Activated CD4-positive, alpha-beta T cell treated with anti-CD3 and anti-CD28 coated beads, Interleukin-2, amount 50 U/mL, for 4 hours (primary cell): ENCODE data around the gene SLC35F3.

ENCODE experiments used
- DNase-seq, 2 experiments: peaks; one replicate each; pipeline ENCODE4 v3.0.0-alpha.2; 2020

The SLC35F3 gene

GRCh38 chr1:234047123-234047522, 142.6 kb downstream of the SLC35F3 start:
- DNase-seq = no peak

DNA sequence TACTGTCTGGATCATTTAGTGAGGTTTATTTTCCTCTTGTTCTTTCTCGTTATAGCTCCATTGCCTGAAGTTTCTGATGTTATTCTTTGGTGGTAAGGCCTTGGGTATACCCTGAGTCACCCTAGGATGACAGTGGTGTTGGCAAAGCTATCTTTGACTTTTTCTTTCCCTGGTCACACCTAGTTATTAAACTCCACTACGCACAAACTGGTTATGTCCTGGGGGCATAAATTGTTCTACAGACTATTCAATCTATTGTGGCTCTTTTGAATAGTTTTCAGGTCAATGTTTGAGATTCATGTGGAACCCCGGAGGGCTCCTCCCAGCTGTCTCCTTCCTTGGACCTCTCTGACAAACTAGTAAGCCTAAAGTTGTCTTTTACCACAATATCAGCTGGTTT, 157.7 kb downstream of the SLC35F3 start:
- DNase-seq = no peak

GRCh38 chr1:234065794-234066447, 161.4 kb downstream of the SLC35F3 start:
- DNase-seq = peak; percentile 57 to 61

DNA sequence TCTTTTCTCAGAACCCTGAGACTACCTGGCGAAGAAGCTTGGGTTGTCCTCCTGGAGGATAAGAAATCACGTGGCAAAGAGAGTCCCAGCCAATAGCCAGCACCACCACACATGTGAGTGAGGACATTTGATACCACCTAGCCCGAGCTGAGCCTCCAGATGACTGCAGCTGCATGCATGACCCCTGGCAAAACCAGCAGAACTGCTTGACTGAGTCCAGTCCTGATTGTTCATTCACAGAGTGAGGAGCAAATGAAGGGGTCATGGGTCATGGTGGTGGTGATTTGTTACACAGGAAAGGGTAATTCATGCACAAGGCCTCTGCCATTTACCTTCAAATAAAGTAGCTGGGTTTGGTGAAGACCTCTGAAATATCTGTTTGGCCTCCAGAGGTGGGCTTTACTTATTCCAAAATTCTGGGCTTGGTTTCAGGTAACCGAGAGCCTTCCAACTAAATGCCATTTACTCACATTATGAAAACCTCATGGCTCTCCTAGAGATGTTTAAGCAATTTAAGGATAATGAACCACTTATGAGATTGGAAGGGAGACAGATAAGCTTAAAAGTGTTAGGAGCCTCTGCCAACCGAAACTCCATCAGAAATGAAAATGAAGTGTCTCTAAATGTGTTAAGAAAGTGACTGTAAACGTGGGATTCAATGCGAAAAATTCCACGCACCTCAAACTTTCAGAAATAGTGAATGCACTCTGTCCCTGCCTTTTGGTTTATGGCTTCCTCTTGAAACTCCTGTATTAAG, 163.3 kb downstream of the SLC35F3 start:
- no peak for DNase-seq

DNA sequence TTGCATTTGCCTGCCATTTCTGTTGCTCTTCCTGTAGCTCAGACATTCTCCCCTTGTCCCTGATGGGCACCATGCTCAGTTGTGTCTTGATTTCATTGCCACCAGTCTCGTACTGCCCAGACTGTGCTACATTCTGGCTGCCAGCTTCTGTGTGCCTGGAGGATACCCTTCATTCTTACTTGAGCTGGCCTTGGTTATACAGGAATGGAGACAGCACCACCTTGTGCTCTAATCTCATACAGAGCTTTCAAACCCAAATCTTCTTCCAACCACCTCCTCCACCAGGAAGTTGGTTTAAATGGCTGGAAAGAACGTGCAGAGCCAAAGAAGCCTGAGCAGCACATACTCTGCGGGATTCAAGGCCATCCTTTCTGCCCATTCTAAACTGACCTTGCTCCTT, 165.3 kb downstream of the SLC35F3 start:
- no peak for DNase-seq

DNA sequence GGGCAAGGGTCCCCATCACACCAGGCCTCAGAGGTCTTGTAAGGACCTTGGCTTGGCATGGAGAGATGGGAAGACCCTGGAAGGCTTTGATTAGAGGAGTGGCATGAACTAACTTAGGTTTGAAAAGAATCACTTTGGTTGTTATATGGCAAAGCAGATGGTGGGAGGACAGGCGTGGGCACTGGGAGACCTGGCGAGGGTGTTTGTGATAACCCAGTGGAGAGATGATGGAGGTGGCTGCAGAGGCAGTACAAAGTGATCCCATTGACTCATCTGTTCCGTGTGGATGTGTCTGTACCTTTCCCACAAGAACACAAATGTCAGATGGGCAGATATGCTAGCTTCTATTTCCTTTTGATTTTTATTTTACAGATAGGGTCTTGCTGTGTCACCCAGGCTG, 168.3 kb downstream of the SLC35F3 start:
- no peak for DNase-seq

GRCh38 chr1:234078143-234078542, 173.7 kb downstream of the SLC35F3 start:
- DNase-seq = no peak

- DNase-seq = no peak
Observed at GRCh38 chr1:234079896-234080295, 175.4 kb downstream of the SLC35F3 start.

DNA sequence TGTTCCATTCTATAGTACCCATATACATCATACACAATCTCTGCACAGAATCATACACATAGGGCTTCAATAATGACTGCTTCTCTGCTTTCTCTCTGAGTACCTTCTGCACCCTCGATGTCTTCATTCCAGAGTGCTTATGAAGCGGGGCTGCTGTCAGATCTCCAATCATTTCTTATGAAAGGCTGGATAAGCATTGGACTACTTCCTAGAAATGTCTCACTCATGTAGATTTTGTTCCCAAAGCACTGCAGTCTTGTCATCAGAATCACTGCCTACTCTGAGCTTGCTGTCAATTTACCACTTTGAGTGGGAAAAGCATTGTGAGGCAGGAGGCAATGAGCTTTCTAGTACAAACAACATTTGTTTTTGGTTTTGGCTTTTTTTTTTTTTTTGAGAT, 179.0 kb downstream of the SLC35F3 start:
- DNase-seq = no peak

GRCh38 chr1:234089396-234089795, 184.9 kb downstream of the SLC35F3 start:
- DNase-seq = no peak

DNA sequence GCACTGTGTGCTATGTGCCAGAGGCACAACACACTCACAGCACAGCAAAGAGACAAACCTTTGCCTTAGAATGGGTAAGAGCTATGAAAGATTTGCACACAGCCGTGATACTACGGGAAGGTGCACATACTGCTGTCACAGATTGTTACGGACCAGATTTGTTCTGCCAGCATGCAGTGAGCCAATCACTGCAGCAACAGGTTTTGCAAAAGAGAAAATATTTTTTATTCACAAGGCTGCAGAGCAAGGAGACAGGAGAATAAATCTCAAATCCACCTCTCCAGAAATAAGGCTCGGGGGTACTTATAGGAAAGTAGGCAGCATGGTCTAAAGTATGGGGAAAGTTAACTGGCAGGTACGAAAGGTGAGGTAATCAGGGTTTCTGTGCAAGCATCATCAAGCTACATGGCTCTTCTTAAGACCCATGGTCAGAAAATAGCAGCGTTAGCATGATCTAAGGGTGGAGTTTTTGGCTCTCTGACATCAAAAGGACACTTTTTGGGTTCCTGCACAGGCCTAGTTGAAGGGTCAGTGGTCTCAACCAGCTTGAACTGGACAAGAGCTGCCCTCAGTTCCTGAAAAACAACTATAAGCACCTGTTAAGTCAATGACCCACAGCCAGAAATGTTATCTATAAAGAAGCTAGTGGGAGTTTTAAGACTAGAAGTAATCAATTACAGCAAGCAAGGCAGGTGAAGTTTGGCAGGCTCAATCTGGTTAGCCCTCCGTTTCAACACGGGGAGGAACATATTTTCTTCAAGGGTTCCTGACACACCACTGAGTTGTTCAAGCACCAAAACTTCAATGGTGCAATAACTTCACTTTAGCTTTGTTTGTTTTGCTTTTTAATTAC, 186.0 kb downstream of the SLC35F3 start:
- no peak for DNase-seq

DNA sequence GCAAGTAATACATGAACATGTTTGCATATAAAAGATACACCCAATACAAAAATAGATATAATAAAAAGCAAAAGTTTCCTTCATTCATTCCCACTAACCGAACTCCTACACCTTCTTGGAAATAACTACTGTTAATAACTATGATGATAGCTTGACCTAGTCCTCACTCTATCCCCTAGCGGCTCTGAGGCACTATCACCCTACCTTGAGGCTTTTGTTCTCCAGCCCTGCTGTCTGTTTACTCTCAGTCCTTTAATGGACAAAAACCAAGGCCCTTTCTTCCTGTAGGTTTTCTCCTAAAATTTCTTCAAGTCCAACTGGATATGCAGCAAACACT, 186.6 kb downstream of the SLC35F3 start:
- no peak for DNase-seq

GRCh38 chr1:234091876-234092275, 187.4 kb downstream of the SLC35F3 start:
- DNase-seq = no peak

DNA sequence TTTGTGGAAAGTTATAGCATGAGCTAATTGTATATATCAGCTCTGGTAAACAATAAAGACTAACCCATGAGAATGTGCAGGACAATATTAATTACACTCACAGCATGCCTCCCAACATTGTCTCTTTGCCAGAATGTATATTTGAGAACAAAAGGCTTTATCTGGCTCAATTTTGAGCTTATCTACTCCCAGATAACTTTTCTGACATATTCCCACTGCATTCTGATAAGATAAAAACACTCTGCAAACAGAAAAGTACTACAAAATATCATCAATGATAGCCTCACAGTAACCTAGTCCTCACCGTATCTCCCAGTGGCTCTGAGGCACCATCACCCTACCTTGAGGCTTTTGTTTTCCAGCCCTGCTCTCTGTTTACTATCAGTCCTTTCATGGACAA, 188.6 kb downstream of the SLC35F3 start:
- no peak for DNase-seq

DNA sequence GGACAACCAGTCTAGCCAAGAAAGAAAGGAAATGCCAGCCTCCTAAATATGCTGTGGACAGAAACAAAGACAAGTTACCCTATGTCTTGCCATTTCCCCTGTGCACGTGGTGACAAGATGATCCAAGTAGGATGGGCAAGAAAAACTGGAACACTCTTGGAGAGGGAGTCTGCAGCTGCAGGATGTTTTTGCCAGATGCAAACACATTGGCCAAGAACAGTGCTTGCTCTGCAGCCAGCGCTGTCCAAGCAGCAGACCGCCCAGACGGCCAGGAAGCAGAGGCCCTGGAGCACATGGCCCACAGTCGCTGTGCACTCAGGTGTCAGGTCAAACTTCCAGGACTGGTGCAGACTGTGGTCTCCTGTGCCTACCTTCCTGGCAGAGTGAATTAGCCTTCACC, 189.3 kb downstream of the SLC35F3 start:
- DNase-seq = no peak

DNA sequence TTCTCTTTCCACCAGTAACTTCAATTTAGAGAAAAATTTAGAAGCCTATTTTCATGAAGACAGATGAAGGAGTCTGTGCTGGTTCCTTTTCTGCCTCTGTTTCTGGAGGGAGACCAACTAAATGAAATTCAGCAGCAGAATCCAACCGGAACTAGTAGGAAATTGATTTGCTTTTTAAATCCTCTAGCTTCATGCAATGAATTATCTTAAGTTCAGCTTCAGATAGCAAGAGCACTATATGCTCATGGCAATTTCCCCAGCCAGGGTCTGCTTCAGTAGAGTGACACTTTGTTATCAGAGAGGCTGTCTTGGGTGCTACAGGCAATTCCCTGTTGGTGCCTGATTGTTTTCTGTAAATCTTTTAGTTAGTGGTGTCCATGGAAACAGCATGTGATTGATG, 189.7 kb downstream of the SLC35F3 start:
- DNase-seq = no peak

- DNase-seq = no peak
Observed at GRCh38 chr1:234096161-234096770, 191.8 kb downstream of the SLC35F3 start.

- no peak for DNase-seq
Observed at GRCh38 chr1:234102583-234102982, 198.1 kb downstream of the SLC35F3 start.

DNA sequence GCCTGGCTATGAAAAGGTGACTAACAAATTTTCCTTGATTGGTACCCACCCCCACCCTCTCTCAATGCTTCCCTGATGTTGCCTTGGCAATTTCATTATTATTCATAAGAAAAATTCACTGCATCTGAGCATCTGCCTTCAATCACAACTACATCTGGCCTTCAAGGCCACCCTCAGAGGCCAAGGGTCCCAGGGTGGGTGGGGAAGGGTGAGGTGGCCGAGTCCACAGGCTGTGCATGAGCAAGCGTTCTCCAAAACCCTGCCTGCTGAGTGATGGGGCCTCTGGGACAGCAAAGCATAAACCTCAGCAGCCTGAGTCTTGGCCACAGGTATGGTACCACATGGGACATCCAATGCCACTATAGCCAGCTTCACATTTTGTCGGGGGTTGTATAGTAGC, 198.7 kb downstream of the SLC35F3 start:
- no peak for DNase-seq

GRCh38 chr1:234106032-234106431, 201.6 kb downstream of the SLC35F3 start:
- no peak for DNase-seq

DNA sequence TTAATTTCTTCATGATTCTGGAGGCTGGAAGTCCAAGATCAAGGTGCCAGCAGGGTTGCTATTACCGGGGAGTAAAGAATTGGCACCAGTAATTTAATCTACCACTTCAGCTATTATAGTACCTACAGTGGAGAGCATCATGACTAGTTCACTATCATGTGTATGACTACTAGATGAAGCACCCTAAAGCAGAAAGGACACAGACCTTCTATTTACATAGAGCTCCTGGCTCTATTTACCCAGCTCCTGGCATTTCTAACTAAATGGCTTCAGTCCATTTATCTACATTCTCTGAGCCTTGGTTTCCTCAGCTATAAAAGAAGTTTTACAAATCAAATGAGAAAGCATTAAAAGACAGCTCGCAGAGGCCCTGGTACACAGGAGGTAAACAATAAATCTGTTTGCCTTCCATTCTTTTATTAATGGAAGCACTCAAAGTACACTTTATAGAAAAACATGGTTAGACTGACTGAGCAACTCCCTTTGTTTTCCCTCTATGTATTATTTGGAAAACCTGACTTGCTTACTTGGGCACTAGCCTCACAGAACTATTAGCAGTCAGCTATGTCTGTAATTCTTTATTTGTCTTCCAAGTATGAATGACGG, 203.0 kb downstream of the SLC35F3 start:
- DNase-seq = no peak

- no peak for DNase-seq
Observed at GRCh38 chr1:234108921-234109320, 204.4 kb downstream of the SLC35F3 start.

DNA sequence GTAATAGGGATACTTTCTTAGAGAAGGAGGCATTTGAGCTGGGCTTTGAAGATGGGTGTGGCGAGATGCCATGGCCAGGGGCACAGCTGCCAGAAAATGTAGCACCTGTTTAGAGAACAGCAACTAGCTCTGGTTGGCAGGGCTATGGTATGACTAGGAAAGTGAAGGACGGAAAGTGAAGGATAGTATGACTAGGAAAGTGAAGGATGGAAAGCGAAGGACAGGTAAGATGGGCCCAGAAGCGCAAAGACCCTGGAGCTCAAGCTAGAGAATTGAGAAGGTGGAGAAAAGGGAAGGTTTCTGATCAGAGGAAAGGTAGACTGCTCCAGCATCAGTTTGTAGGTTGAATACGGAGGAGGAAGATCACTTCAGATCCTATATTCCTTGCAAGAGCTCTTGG, 205.4 kb downstream of the SLC35F3 start:
- DNase-seq = no peak
